SK-N-MC (cell line): ENCODE data around the gene SLC28A2.
"Not testable (repeated sequence)": the region's sequence is repeated elsewhere in the genome, so short reads cannot be mapped to it uniquely, and the experiment has no call there.

Experiments
- DNase-seq: peaks from one replicate; pipeline ENCODE4 v3.0.0-alpha.2; 2011; ENCODE audit warnings: low read depth, low spot score
- H3K27ac ChIP-seq: fragments of 200-600 bp; sonication (generic); 2 replicates; pipeline ENCODE4 v1.5.1; 2016; ENCODE audit warnings: mixed run types
- H3K36me3 ChIP-seq: fragments of 200-600 bp; sonication (generic); 2 replicates; pipeline ENCODE4 v1.6.1; 2017; ENCODE audit warnings: antibody characterized with exemption, low read length, mixed read lengths; ENCODE audit not compliant: insufficient read depth
- H3K4me3 ChIP-seq: fragments of 200-600 bp; sonication (generic); 2 replicates; pipeline ENCODE4 v1.5.1; 2016
- H3K9ac ChIP-seq: fragments of 200-600 bp; sonication (generic); 2 replicates; pipeline ENCODE4 v1.8.0; 2017; ENCODE audit warnings: mixed run types, mixed read lengths; ENCODE audit not compliant: insufficient read length
- H3K9me3 ChIP-seq: fragments of 200-600 bp; sonication (generic); 2 replicates; pipeline ENCODE4 v1.6.1; 2017; ENCODE audit warnings: low read depth, mild to moderate bottlenecking, antibody characterized with exemption, low read length, moderate library complexity, mixed read lengths
- EZH2 ChIP-seq: fragments of 200-600 bp; sonication (generic); IDR thresholded peaks from one replicate; pipeline ENCODE4 v1.6.1; 2017; ENCODE audit warnings: antibody characterized with exemption
- FOXP2 ChIP-seq: optimal IDR thresholded peaks from 2 replicates; pipeline ENCODE3; 2011; ENCODE audit warnings: mild to moderate bottlenecking, moderate library complexity; ENCODE audit not compliant: insufficient read depth; ENCODE audit errors: extremely low read length, control extremely low read depth
- POLR2AphosphoS5 ChIP-seq: IDR thresholded peaks from 2 replicates; pipeline ENCODE4 v1.6.1; 2012; ENCODE audit warnings: mild to moderate bottlenecking, low read depth, low read length, borderline replicate concordance

The SLC28A2 gene

DNA sequence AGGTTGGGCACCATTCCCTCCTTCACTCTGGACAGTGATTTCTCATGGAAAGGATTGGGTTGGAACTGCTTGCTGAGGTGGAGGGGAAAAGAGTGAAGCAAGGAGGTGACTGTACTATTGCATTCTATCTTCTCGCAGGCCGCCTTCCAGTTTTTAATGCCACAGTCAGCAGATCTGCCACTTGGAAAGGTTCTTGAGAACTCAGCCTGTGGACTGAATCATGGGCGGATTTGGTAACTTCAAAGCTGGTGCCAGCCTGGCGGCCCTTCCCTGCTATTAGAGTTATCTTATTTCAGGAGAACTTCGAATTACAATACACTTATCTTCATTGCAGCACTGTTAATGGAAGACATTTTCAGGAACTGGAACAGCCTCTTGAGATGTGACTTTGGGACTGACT is 23.1 kb upstream of the SLC28A2 start:
- H3K9ac ChIP-seq = no peak overlapping the region
- TF ChIP-seq POLR2AphosphoS5 (no peak), FOXP2 (no peak), EZH2 (no peak)
- H3K27ac ChIP-seq = no peak overlapping the region
- DNase-seq = no peak
- no peaks in the 10 kb centered on the region for H3K9me3 ChIP-seq
- no peak overlapping the region for H3K4me3 ChIP-seq
- no peaks in the 10 kb centered on the region for H3K36me3 ChIP-seq

DNA sequence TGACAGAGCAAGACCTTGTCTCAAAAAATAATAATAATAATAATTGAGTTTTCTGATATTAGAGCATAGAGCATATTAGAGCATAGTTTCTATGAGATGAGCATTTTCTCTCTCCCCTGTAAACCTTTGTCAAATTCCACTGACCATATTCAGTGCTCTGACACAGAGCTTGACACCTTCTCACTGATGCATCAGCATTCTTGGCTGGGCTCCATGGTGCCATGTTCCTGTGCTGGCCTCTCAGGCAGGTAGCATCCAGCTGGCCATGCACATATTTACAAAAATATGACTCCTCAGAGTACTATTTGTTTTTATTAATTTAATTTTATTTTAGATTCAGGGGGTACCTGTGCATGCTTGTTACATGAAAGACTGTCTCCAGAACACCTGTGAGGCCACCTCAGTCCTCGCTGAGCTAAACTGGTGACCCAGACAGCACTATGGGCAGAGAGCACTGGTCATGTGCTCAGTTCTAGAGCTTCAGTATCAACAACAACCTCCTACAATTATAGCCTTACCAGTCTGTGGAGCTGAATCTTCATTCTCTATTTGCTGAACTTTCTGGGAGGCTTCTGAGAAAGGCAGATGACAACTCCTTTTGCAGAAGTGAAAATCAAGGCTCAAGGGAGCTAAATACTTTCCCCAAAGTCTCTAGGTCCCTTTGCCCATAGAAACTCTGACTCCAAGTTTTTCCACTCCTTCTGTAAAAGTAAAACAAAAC is 21.6 kb upstream of the SLC28A2 start:
- Histone ChIP-seq H3K9me3 (no peaks in the 10 kb centered on the region), H3K4me3 (no peak overlapping the region), H3K36me3 (no peaks in the 10 kb centered on the region), H3K27ac (no peak overlapping the region), H3K9ac (no peak overlapping the region)
- TF ChIP-seq POLR2AphosphoS5 (no peak), FOXP2 (no peak), EZH2 (no peak)
- no peak for DNase-seq

DNA sequence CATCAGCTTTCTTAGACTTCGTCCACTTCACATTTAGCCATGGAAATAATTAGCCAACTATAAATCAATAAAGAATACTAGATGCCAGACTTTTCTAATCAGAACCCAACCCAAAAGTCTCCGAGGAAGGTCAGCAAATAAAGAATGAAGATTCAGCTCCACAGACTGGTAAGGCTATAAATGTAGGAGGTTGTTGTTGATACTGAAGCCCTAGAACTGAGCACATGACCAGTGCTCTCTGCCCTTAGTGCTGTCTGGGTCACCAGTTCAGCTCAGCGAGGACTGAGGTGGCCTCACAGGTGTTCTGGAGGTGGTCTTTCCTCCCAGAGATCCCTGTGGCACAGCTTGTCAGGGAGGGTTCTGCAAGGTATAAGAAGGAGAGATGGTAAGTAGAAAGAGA is 20.9 kb upstream of the SLC28A2 start:
- Histone ChIP-seq H3K27ac (no peak overlapping the region), H3K9me3 (no peaks in the 10 kb centered on the region), H3K9ac (no peak overlapping the region), H3K4me3 (no peak overlapping the region), H3K36me3 (no peaks in the 10 kb centered on the region)
- no peak for DNase-seq
- no peak for TF ChIP-seq EZH2
- TF ChIP-seq FOXP2 = no peak
- TF ChIP-seq POLR2AphosphoS5 = no peak

DNA sequence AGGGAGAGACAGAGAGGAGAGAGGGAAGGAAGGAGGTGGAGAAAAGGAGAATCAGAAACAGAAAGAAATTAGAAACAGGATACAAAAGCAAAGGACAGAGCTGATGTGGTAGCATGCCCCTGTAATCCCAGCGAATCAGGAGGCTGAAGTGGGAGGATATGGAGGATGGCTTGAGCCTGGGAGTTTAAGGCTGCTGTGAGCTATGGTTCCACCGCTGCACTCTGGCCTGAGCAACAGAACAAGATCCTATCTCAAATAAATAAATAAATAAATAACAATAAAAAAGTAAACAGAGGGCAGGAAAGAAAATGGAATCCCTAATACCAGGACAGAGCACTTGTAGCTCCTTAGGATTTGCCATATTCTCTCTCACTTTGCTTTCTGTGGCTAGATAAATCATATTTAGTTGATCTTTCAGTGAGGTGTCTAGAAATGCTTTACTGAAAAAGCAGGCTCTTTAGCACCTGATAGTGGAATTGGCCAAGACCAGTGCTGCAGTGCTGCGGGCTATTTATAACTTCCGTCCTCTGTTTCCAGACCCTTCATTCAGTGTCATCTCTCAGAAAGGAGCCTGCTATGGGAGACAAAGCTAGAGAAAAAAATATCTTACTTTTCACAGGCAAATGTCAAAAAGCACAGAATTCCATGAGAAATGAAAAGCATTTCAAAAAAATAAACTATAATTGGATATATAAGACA is 20.0 kb upstream of the SLC28A2 start:
- no peaks in the 10 kb centered on the region for H3K36me3 ChIP-seq
- no peak for TF ChIP-seq POLR2AphosphoS5
- TF ChIP-seq EZH2 = no peak
- TF ChIP-seq FOXP2 = no peak
- DNase-seq = no peak
- no peak overlapping the region for H3K4me3 ChIP-seq
- H3K9me3 ChIP-seq = no peaks in the 10 kb centered on the region
- no peak overlapping the region for H3K9ac ChIP-seq
- H3K27ac ChIP-seq = no peak overlapping the region

DNA sequence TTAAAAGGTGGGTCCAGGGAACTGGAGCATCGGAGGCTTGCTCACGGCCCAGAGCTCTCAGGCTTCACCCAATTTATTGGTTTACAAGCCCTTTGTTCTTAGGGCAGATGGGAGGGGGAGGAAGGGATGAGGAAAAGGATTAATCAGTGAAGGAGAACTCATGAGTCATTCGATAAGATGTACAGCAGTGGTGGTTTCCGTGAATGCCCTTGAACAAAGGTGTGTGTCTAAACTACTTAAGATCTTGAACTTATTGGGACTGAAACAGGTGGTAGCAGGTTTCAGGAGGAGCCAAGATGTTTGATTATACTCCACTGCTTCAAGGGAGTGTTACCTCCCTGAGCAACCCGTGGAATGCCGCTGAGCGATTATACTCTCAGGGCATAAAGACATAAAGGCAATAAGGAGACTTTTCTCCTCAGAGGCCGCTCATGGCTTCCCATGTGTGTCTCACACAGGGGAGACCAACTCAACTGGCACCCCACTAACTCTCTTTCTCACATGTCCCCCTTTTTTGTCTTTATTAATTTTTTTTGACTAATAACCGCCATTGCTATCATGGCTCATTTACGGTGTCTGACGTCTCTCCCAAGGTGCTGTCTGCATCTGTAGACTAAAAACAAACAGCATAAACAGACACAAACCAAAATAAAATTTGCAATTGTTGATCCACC is 17.3 kb upstream of the SLC28A2 start:
- no peak for DNase-seq

DNA sequence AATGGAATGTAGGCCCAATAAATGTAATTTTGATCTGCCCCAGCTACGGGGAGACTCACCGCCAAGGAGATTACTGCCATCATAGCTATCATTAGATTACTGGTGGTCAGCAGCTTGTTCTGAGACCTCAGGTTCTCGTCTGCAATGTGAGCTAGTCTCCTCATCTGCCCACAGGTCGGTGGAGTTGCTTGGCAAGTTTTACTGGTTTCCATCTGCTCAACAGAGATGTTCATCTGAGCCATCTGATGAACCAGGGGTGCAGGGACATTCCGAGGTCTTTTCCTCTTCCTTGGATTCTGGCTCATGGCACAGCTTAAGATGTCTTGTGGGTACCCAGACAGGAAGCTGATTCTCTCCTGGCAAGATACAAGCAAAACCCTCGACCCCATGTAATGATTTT is 15.2 kb upstream of the SLC28A2 start:
- not testable (repeated sequence) for H3K27ac ChIP-seq, H3K9me3 ChIP-seq, H3K4me3 ChIP-seq, H3K9ac ChIP-seq, DNase-seq, H3K36me3 ChIP-seq

More for the DNA sequence above, 17.3 kb upstream of the SLC28A2 start:
- H3K4me3 ChIP-seq = no peak overlapping the region
- TF ChIP-seq EZH2 = no peak
- TF ChIP-seq POLR2AphosphoS5 = no peak
- TF ChIP-seq FOXP2 = no peak
- no peaks in the 10 kb centered on the region for H3K9me3 ChIP-seq
- H3K27ac ChIP-seq = no peak overlapping the region
- no peak overlapping the region for H3K9ac ChIP-seq
- no peaks in the 10 kb centered on the region for H3K36me3 ChIP-seq

DNA sequence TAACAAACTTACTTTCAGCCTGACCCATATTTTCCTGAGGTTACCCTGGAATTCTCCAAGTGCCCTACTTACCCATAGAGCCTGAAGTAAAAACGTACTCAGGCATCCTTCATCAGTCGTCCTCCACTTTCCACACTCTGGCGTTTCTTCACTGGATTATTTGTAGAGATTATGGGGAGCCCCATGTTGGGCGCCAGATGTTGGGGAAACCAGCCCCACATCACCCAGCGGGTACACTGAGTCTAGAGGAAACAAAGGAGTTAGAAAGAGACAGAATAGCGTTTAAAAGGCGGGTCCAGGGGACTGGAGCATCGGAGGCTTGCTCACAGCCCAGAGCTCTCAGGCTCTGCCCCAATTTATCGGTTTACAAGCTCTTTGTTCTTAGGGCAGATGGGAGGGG is 9.7 kb upstream of the SLC28A2 start:
- Histone ChIP-seq H3K9ac (no peak overlapping the region), H3K4me3 (no peak overlapping the region), H3K9me3 (no peaks in the 10 kb centered on the region; the same call in 1 of the 2 replicates), H3K36me3 (no peaks in the 10 kb centered on the region), H3K27ac (no peak overlapping the region)
- TF ChIP-seq EZH2 = no peak
- TF ChIP-seq POLR2AphosphoS5 = no peak
- TF ChIP-seq FOXP2 = no peak
- no peak for DNase-seq

DNA sequence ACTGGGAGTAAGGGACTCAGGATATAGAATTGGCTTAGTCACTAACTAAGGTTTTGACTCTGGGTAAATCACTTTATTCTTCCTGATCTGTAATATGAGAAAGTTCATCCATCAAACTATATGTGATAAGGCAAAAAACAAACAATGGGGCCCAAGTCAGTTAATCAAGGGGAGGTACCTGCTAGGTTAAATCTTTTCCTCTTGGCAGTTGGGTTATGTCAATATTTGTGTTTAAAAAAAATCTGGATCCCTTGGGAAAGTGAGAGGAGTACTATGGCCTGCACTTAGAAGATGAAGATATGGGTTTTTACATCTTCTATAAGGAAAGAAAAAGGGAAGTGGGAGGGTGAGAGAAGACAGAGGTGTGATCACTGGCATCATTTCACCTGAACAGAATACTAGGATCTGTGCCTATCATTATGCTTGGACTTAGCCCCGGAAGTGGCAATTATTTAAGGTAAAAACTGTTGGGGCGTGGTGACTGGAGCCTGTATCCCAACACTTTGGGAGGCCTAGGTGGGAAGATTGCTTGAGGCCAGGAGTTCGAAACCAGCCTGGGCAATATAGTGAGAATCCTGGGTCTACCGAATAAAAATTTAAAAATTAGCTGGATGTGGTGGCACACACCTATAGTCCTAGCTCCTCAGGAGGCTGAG is 2.8 kb upstream of the SLC28A2 start:
- no peak for DNase-seq
- no peaks in the 10 kb centered on the region for H3K9me3 ChIP-seq
- no peak overlapping the region for H3K9ac ChIP-seq
- H3K4me3 ChIP-seq = no peak overlapping the region
- no peak overlapping the region for H3K27ac ChIP-seq
- no peaks in the 10 kb centered on the region for H3K36me3 ChIP-seq
- TF ChIP-seq POLR2AphosphoS5 (no peak), FOXP2 (no peak), EZH2 (no peak)
